ENCODE measurements around the gene MVK.

DNA sequence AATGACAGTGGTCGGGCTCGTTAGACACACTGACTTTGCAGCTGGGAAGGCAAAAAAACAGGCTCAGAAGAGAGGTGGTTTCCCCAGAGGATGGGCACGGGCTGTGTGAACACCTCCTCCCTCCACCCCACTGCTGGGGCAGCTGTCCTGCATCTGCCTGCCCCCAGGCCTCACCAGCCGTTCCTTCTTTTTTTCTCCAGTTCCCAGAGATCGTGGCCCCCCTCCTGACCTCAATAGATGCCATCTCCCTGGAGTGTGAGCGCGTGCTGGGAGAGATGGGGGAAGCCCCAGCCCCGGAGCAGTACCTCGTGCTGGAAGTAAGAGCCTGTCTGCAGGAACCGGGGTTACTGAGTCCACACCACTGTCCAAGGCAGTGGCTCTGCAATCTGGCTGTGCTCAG lies 17.4 kb downstream of the MVK start:
- TF ChIP-seq POLR2A (IDR thresholded peaks at IDR 0.05; ENCODE audit: low read length) (no peak), GATA1 (IDR thresholded peaks at IDR 0.05; ENCODE audit: low read depth, low read length) (no peak)
